ENCODE measurements around the gene TMEM235.

DNA sequence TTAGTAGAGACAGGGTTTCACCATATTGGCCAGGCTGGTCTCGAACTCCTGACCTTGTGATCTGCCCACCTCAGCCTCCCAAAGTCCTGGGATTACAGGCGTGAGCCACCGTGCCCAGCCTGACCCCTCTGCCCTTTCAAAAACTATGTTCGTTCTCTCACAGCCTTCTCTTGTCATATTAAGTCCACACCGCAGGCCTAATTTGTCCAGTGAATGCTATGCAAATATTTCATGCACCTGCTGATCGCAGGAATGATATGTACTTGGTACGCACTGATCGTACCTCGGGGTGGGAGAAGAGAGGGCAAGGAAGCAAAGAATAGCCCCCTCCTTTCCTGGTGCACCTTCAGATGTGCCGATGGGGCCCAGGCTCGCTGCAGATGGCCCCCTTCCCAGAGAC is 20.4 kb upstream of the TMEM235 start:
- no peak for TF ChIP-seq L3MBTL2 (conservative IDR thresholded peaks at IDR 0.05)
- no peak for TF ChIP-seq SUZ12 (IDR thresholded peaks at IDR 0.05)
- no peak for TF ChIP-seq ELF4 (IDR thresholded peaks at IDR 0.05)
- no peak for TF ChIP-seq SP1 (IDR thresholded peaks at IDR 0.05)
- no peak for TF ChIP-seq NFRKB (IDR thresholded peaks at IDR 0.05)
